A549 (cell line): ENCODE data around the gene DPY19L3. TPM values are rescaled to one million over a fixed set of nuclear protein-coding genes. Genes with fewer than 3 reads are reported as not detected.

Source experiments
- ATAC-seq, 2 experiments: fragments of 200-7000 bp in 1 of 2; fragments of >200 bp in 1 of 2; cut with Nextera tagmentation in 1 of 2; cut with Tn5 transposase in 1 of 2; 3 replicates each; pipeline versions ENCODE4 v1.8.0 to v1.9.1; 2018 to 2020; ENCODE audit warnings: mild to moderate bottlenecking in 1 of 2, moderate library complexity in 1 of 2
- CTCF ChIA-PET: fragments of 300-600 bp; sonication (Branson Sonifier 250); formaldehyde crosslinking; extraction: SDS; loops from one replicate; lab custom pipeline; 2021; ENCODE audit warnings: antibody characterized with exemption, inconsistent platforms; lab: Yijun Ruan, JAX
- POLR2A ChIA-PET: fragments of 350-600 bp; formaldehyde crosslinking; extraction: SDS; loops from one replicate; lab custom pipeline; 2021; ENCODE audit warnings: antibody characterized with exemption, inconsistent platforms; lab: Yijun Ruan, JAX
- DNase-seq, 2 experiments: peaks; one replicate each; pipeline versions ENCODE4 v3.0.0 to v3.0.0-alpha.2; 2011 to 2016; ENCODE audit warnings: low read depth in 1 of 2, low spot score in 1 of 2
- FAIRE-seq: peaks from 2 replicates; lab custom pipeline; 2011; peaks lifted over from hg19 to GRCh38; lab: Jason Lieb, UNC
- H3K27ac ChIP-seq, 2 experiments: fragments of >200 bp; sonication (Bioruptor Twin); formaldehyde crosslinking; 3 replicates each; pipeline ENCODE4 v1.5.1; 2016 to 2017
- H3K4me1 ChIP-seq: fragments of >200 bp; sonication (Bioruptor Twin); formaldehyde crosslinking; 3 replicates; pipeline ENCODE4 v1.6.1; 2016
- H3K4me2 ChIP-seq: fragments of >200 bp; sonication (Bioruptor Twin); formaldehyde crosslinking; 3 replicates; pipeline ENCODE4 v1.6.1; 2016
- H3K4me3 ChIP-seq: fragments of >200 bp; sonication (Bioruptor Twin); formaldehyde crosslinking; 3 replicates; pipeline ENCODE4 v1.5.1; 2016
- H3K9me3 ChIP-seq: fragments of >200 bp; sonication (Bioruptor Twin); formaldehyde crosslinking; 3 replicates; pipeline ENCODE4 v1.6.1; 2016
- BHLHE40 ChIP-seq: IDR thresholded peaks from 2 replicates; pipeline ENCODE4 v1.6.1; 2012; ENCODE audit warnings: low read depth, low read length, inconsistent platforms
- CEBPB ChIP-seq, 2 experiments: fragments of >200 bp in 1 of 2; sonication (Bioruptor Twin) in 1 of 2; formaldehyde crosslinking in 1 of 2; IDR thresholded peaks; 2 replicates each; pipeline ENCODE4 v1.6.1; 2012 to 2016
- CTCF ChIP-seq: fragments of >200 bp; sonication (Bioruptor Twin); formaldehyde crosslinking; IDR thresholded peaks from 3 replicates; pipeline ENCODE4 v1.5.1; 2016
- EHF ChIP-seq: fragments of 250-450 bp; sonication (Bioruptor Pico); IDR thresholded peaks from 2 replicates; pipeline ENCODE4 v1.5.0; 2020; ENCODE audit warnings: mild to moderate bottlenecking
- ELK1 ChIP-seq: fragments of 150-350 bp; IDR thresholded peaks from 2 replicates; pipeline ENCODE4 v1.6.1; 2014; ENCODE audit warnings: low read depth, mild to moderate bottlenecking, low read length
- EP300 ChIP-seq, 2 experiments: fragments of >200 bp; sonication (Bioruptor Twin); formaldehyde crosslinking; IDR thresholded peaks; 2 replicates in 1 of 2; 3 replicates in 1 of 2; pipeline ENCODE4 v1.6.1; 2016 to 2017
- FOSB ChIP-seq: fragments of 250-450 bp; sonication (Bioruptor Pico); IDR thresholded peaks from 2 replicates; pipeline ENCODE4 v1.5.0; 2020; ENCODE audit warnings: mild to moderate bottlenecking, moderate library complexity
- FOXS1 ChIP-seq: fragments of 250-450 bp; sonication (Bioruptor Pico); IDR thresholded peaks from 2 replicates; pipeline ENCODE4 v1.5.0; 2020; ENCODE audit warnings: mild to moderate bottlenecking, moderate library complexity
- GATA3 ChIP-seq: IDR thresholded peaks from 2 replicates; pipeline ENCODE4 v1.6.1; 2012; ENCODE audit warnings: borderline replicate concordance
- HEYL ChIP-seq: fragments of 250-450 bp; sonication (Bioruptor Pico); IDR thresholded peaks from 2 replicates; pipeline ENCODE4 v1.8.0; 2021; ENCODE audit warnings: mild to moderate bottlenecking, moderate library complexity
- HMGXB4 ChIP-seq: fragments of 250-450 bp; sonication (Bioruptor Pico); IDR thresholded peaks from 2 replicates; pipeline ENCODE4 v1.5.0; 2021; ENCODE audit warnings: mild to moderate bottlenecking, moderate library complexity, borderline replicate concordance
- HOXA7 ChIP-seq: fragments of 250-450 bp; sonication (Bioruptor Pico); IDR thresholded peaks from 2 replicates; pipeline ENCODE4 v1.5.0; 2020; ENCODE audit warnings: mild to moderate bottlenecking, moderate library complexity
- HOXB5 ChIP-seq: fragments of 250-450 bp; sonication (Bioruptor Pico); IDR thresholded peaks from 2 replicates; pipeline ENCODE4 v1.5.0; 2020; ENCODE audit warnings: mild to moderate bottlenecking, moderate library complexity
- JUN ChIP-seq, 2 experiments: fragments of >200 bp; sonication (Bioruptor Twin); formaldehyde crosslinking; IDR thresholded peaks; 2 replicates in 1 of 2; 3 replicates in 1 of 2; pipeline ENCODE4 v1.6.1; 2016 to 2017
- JUNB ChIP-seq: fragments of >200 bp; sonication (Bioruptor Twin); formaldehyde crosslinking; IDR thresholded peaks from 2 replicates; pipeline ENCODE4 v1.6.1; 2016
- KDM5A ChIP-seq: fragments of 200-600 bp; sonication (generic); IDR thresholded peaks from 2 replicates; pipeline ENCODE4 v1.6.1; 2016; ENCODE audit warnings: antibody characterized with exemption, mild to moderate bottlenecking
- MAFK ChIP-seq: fragments of 450-650 bp; IDR thresholded peaks from 2 replicates; pipeline ENCODE4 v1.6.1; 2014; ENCODE audit not compliant: partially characterized antibody
- NFE2L2 ChIP-seq: fragments of 150-350 bp; conservative IDR thresholded peaks from 2 replicates; pipeline ENCODE4 v1.6.1; 2014; ENCODE audit warnings: low read length
- POLR2A ChIP-seq: IDR thresholded peaks from 2 replicates; pipeline ENCODE4 v1.6.1; 2012; ENCODE audit warnings: mild to moderate bottlenecking, low read length
- POLR2AphosphoS2 ChIP-seq: conservative IDR thresholded peaks from 2 replicates; pipeline ENCODE4 v1.6.1; 2012; ENCODE audit warnings: low read length, improper control_type of control experiment, inconsistent platforms
- RARB ChIP-seq: fragments of 250-450 bp; sonication (Bioruptor Pico); IDR thresholded peaks from 2 replicates; pipeline ENCODE4 v1.8.0; 2021; ENCODE audit warnings: mild to moderate bottlenecking, moderate library complexity
- REST ChIP-seq: fragments of 200-600 bp; sonication (generic); IDR thresholded peaks from 2 replicates; pipeline ENCODE4 v1.6.1; 2016; ENCODE audit warnings: antibody characterized with exemption, mild to moderate bottlenecking, moderate library complexity
- RFX5 ChIP-seq: fragments of 450-650 bp; IDR thresholded peaks from 2 replicates; pipeline ENCODE4 v1.7.1; 2014; ENCODE audit warnings: antibody characterized with exemption, mild to moderate bottlenecking, moderate library complexity
- RNF2 ChIP-seq: fragments of 200-600 bp; sonication (generic); IDR thresholded peaks from 2 replicates; pipeline ENCODE4 v1.6.1; 2016; ENCODE audit warnings: low read depth, mild to moderate bottlenecking, antibody characterized with exemption, moderate library complexity, borderline replicate concordance
- SREBF2 ChIP-seq: fragments of 450-650 bp; IDR thresholded peaks from 2 replicates; pipeline ENCODE4 v1.6.1; 2014; ENCODE audit warnings: mild to moderate bottlenecking, moderate library complexity
- TP53 ChIP-seq: fragments of 250-450 bp; sonication (Bioruptor Pico); IDR thresholded peaks from 2 replicates; pipeline ENCODE4 v1.5.0; 2021; ENCODE audit warnings: mild to moderate bottlenecking, moderate library complexity
- ZC3H11A ChIP-seq: fragments of 450-650 bp; IDR thresholded peaks from 2 replicates; pipeline ENCODE4 v1.6.1; 2014; ENCODE audit warnings: antibody characterized with exemption, mild to moderate bottlenecking
- ZFP36 ChIP-seq: fragments of 450-650 bp; IDR thresholded peaks from 2 replicates; pipeline ENCODE4 v1.6.1; 2014; ENCODE audit warnings: borderline replicate concordance; ENCODE audit not compliant: partially characterized antibody
- ZNF302 ChIP-seq: fragments of 250-450 bp; sonication (Bioruptor Pico); IDR thresholded peaks from 2 replicates; pipeline ENCODE4 v1.9.0; 2021; ENCODE audit warnings: inconsistent platforms, mild to moderate bottlenecking, moderate library complexity
- WGBS: methylation state at CpG from one replicate; pipeline ENCODE4 v1.1.6; 2017; ENCODE audit errors: missing lambda C conversion rate; 5-methylcytosine and 5-hydroxymethylcytosine counted together
- polyA plus RNA-seq, 4 experiments: library from polyadenylated mRNA; depleted of rRNA in 3 of 4; stranded (reverse); fragments of >200 nt; fragmentation: RNase III in 1 of 4; extraction: RNeasy Plus Mini Kit Qiagen cat#74134 plus additional on column Dnase treatment in 1 of 4; gene quantifications; 2 replicates in 3 of 4; 3 replicates in 1 of 4; pipeline ENCODE4 v1.2.3, GENCODE V29; 2011 to 2017
- TF ChIP-seq, protein P1 (sequence below): fragments of 250-450 bp; sonication (Bioruptor Pico); IDR thresholded peaks from 2 replicates; pipeline ENCODE4 v1.5.0; 2020; ENCODE audit warnings: low read depth, mild to moderate bottlenecking, moderate library complexity
- TF ChIP-seq, protein P2 (sequence below): fragments of >200 bp; sonication (Bioruptor Twin); formaldehyde crosslinking; IDR thresholded peaks from 2 replicates; pipeline ENCODE4 v1.6.1; 2016

The DPY19L3 gene
- polyA plus RNA-seq, 2 of the 4 experiments (the other 2 are of a cell fraction) = 15.7 to 28.9 TPM

- Histone ChIP-seq H3K9me3 (peaks cover 8% of the 10 kb centered on the region; the same call in 1 of the 3 replicates), H3K4me2 (peak overlapping the region; percentile 86), H3K4me3 (peak overlapping the region; percentile 30), H3K27ac (peak overlapping the region; percentile 84 to 89), H3K4me1 (peaks cover 55% of the 10 kb centered on the region)
- peak; percentile 96 to 100 for DNase-seq
- ChIA-PET POLR2A (interaction anchor here (0.5 to 2.9 kb wide), 12 partner anchors 11 to 1687 kb away, joined by 3 to 36 read pairs (median 4); partner anchors contain the start of genes ANKRD27, DPY19L3, PDCD5 and RGS9BP), CTCF (interaction anchor here (0.6 to 7.8 kb wide), 14 partner anchors 8 to 1704 kb away, joined by 3 to 122 read pairs (median 5); partner anchors contain the start of gene ZNF507)
- under 1% methylated on average over 10 of the region's 10 CpGs for WGBS
- FAIRE-seq = peak; percentile 100
- ATAC-seq = peak; percentile 98 to 99
- TF ChIP-seq ZFP36 (no peak), GATA3 (peak; percentile 99), ZNF302 (CRISPR knock-in tag) (no peak), HOXA7 (CRISPR knock-in tag) (no peak), POLR2AphosphoS2 (no peak), TP53 (no peak), KDM5A (no peak), REST (no peak), MAFK (peak; percentile 96), EHF (CRISPR knock-in tag) (peak; percentile 87), EP300 (IDR thresholded peaks at IDR 0.05) (peak; percentile 82 to 95; a peak in 3 of 5 replicates), ELK1 (no peak), HOXB5 (peak; percentile 53; the same call in 1 of the 2 replicates), RNF2 (no peak), BHLHE40 (0 out of 2 replicates have a peak, but pooled peaks have one; percentile 4), SREBF2 (no peak), FOXS1 (CRISPR knock-in tag) (peak; percentile 84), JUNB (peak; percentile 100), JUN (IDR thresholded peaks at IDR 0.05) (peak; percentile 99), CTCF (no peak), RFX5 (no peak), CEBPB (IDR thresholded peaks at IDR 0.05) (peak; percentile 64 to 91), HMGXB4 (no peak), HEYL (no peak), POLR2A (no peak), FOSB (CRISPR knock-in tag) (no peak), ZC3H11A (no peak), NFE2L2 (peak; percentile 81), RARB (CRISPR knock-in tag) (peak; percentile 12; the same call in 1 of the 2 replicates)
- TF ChIP-seq, protein P1, sequence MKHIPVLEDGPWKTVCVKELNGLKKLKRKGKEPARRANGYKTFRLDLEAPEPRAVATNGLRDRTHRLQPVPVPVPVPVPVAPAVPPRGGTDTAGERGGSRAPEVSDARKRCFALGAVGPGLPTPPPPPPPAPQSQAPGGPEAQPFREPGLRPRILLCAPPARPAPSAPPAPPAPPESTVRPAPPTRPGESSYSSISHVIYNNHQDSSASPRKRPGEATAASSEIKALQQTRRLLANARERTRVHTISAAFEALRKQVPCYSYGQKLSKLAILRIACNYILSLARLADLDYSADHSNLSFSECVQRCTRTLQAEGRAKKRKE (CRISPR knock-in tag) = no peak
- TF ChIP-seq, protein P2, sequence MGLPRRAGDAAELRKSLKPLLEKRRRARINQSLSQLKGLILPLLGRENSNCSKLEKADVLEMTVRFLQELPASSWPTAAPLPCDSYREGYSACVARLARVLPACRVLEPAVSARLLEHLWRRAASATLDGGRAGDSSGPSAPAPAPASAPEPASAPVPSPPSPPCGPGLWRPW = peak; percentile 48; the same call in 1 of the 2 replicates
Measured at GRCh38 chr19:32373585-32374295, 31.8 kb upstream of the DPY19L3 start.
